Endothelial cell of umbilical vein (primary cell): ENCODE measurements around the gene CNTNAP4. TPM values are rescaled to one million over a fixed set of nuclear protein-coding genes. Genes with fewer than 3 reads are reported as not detected.

Experiments used
- BruUV-seq: library from RNA; stranded (reverse); fragments of 400-500 nt; replicated peaks from 2 replicates; lab custom pipeline; 2021; lab: Mats Ljungman, UMichigan
- CTCF ChIA-PET: fragments of 300-600, 350-600 bp; sonication (Branson Sonifier 250); formaldehyde crosslinking; loops from one replicate; lab custom pipeline; 2021; ENCODE audit warnings: antibody characterized with exemption, inconsistent platforms; lab: Charles Lee
- POLR2A ChIA-PET: fragments of 300-600, 350-600 bp; sonication (Branson Sonifier 250); formaldehyde crosslinking; loops from one replicate; lab custom pipeline; 2021; ENCODE audit warnings: antibody characterized with exemption, inconsistent platforms; lab: Charles Lee
- DNase-seq: peaks from one replicate; pipeline ENCODE4 v3.0.0-alpha.2; 2011; ENCODE audit warnings: low read depth, low spot score
- FAIRE-seq: peaks from 2 replicates; lab custom pipeline; 2011; peaks lifted over from hg19 to GRCh38; lab: Jason Lieb, UNC
- H2AFZ ChIP-seq: 2 replicates; pipeline ENCODE4 v1.6.0; 2012; ENCODE audit warnings: low read depth, low read length, control low read depth, inconsistent platforms
- H3K27ac ChIP-seq: 2 replicates; pipeline ENCODE4 v1.5.1; 2011; ENCODE audit warnings: low read depth, mild to moderate bottlenecking, control low read depth, low read length, moderate library complexity; ENCODE audit not compliant: insufficient read depth
- H3K27me3 ChIP-seq, 2 experiments: 2 replicates each; pipeline versions ENCODE4 v1.6.0 to v1.6.1; 2011; ENCODE audit warnings: low read length in 2 of 2, mixed read lengths in 1 of 2; ENCODE audit not compliant: control insufficient read depth in 2 of 2, insufficient read depth in 2 of 2
- H3K36me3 ChIP-seq, 2 experiments: 2 replicates in 1 of 2; 3 replicates in 1 of 2; pipeline ENCODE4 v1.5.1; 2011; ENCODE audit warnings: low read length in 2 of 2, mild to moderate bottlenecking in 1 of 2, moderate library complexity in 1 of 2; ENCODE audit not compliant: control insufficient read depth in 2 of 2, insufficient read depth in 2 of 2; ENCODE audit errors: extremely low read depth in 1 of 2
- H3K4me1 ChIP-seq: 3 replicates; pipeline ENCODE4 v1.5.1; 2011; ENCODE audit warnings: mild to moderate bottlenecking, low read length; ENCODE audit not compliant: control insufficient read depth, insufficient read depth; ENCODE audit errors: extremely low read depth
- H3K4me2 ChIP-seq: 2 replicates; pipeline ENCODE4 v1.6.1; 2011; ENCODE audit warnings: low read length, control low read depth, mixed read lengths; ENCODE audit not compliant: insufficient read depth
- H3K4me3 ChIP-seq, 3 experiments: fragments of 200-600 bp in 1 of 3; sonication (generic), shearing (Covaris generic) in 1 of 3; replicated peaks in 1 of 3; 2 replicates each; pipeline ENCODE4 v1.5.1; 2011 to 2016; ENCODE audit warnings: control low read depth in 3 of 3, low read length in 3 of 3, mild to moderate bottlenecking in 2 of 3, inconsistent platforms in 1 of 3, low read depth in 1 of 3, moderate library complexity in 1 of 3; ENCODE audit not compliant: insufficient read depth in 1 of 3
- H3K79me2 ChIP-seq: 2 replicates; pipeline ENCODE4 v1.6.0; 2012; ENCODE audit warnings: low read length, inconsistent platforms; ENCODE audit not compliant: control insufficient read depth, insufficient read depth
- H3K9ac ChIP-seq: replicated peaks from 2 replicates; pipeline ENCODE3; 2011; ENCODE audit warnings: low read length, control low read depth; ENCODE audit not compliant: insufficient read depth; ENCODE audit errors: extremely low read depth
- H3K9me1 ChIP-seq: replicated peaks from 3 replicates; pipeline ENCODE4 v1.6.0; 2011; ENCODE audit warnings: mild to moderate bottlenecking, low read length; ENCODE audit not compliant: control insufficient read depth, insufficient read depth; ENCODE audit errors: extremely low read depth
- H3K9me3 ChIP-seq: replicated peaks from 2 replicates; pipeline ENCODE4 v1.5.1; 2012; ENCODE audit warnings: low read length, inconsistent platforms; ENCODE audit not compliant: control insufficient read depth, insufficient read depth
- H4K20me1 ChIP-seq: replicated peaks from 2 replicates; pipeline ENCODE3; 2011; ENCODE audit warnings: mild to moderate bottlenecking, low read length; ENCODE audit not compliant: control insufficient read depth, insufficient read depth; ENCODE audit errors: extremely low read depth
- CTCF ChIP-seq, 2 donors: IDR thresholded peaks; 1 replicate in 1 of 2; 2 replicates in 1 of 2; pipeline ENCODE4 v1.5.1; 2011; ENCODE audit warnings: low read length in 2 of 2, mild to moderate bottlenecking in 2 of 2, moderate library complexity in 2 of 2, control low read depth in 1 of 2, inconsistent platforms in 1 of 2, low read depth in 1 of 2; ENCODE audit not compliant: insufficient read depth in 1 of 2; ENCODE audit errors: extremely low read depth in 1 of 2
- FOS ChIP-seq: IDR thresholded peaks from 2 replicates; pipeline ENCODE4 v1.6.1; 2011; ENCODE audit warnings: mild to moderate bottlenecking, low read length, moderate library complexity, borderline replicate concordance; ENCODE audit not compliant: insufficient read depth
- GATA2 ChIP-seq: IDR thresholded peaks from 2 replicates; pipeline ENCODE4 v1.7.0; 2011; ENCODE audit warnings: low read depth, mild to moderate bottlenecking, moderate library complexity, mixed read lengths, low read length; ENCODE audit not compliant: insufficient read length, insufficient read depth
- MYC ChIP-seq: IDR thresholded peaks from one replicate; pipeline ENCODE4 v1.6.1; 2011; ENCODE audit warnings: mild to moderate bottlenecking, low read depth, low read length
- POLR2A ChIP-seq: IDR thresholded peaks from 2 replicates; pipeline ENCODE4 v1.6.1; 2012; ENCODE audit warnings: low read depth, mild to moderate bottlenecking, control low read depth, low read length
- POLR2AphosphoS5 ChIP-seq: IDR thresholded peaks from 2 replicates; pipeline ENCODE4 v1.6.1; 2012; ENCODE audit warnings: low read depth, mild to moderate bottlenecking, control low read depth, low read length, moderate library complexity; ENCODE audit not compliant: insufficient read depth
- dilution Hi-C: fragments of 300-500 bp; cut with MboI; formaldehyde crosslinking; loops from one replicate; pipeline ENCODE4 v1.15.0; 2019; ENCODE audit warnings: low sequenced_read_pairs; ENCODE audit not compliant: extremely low pct_ligation_motif_present
- intact Hi-C: fragments of 100-400 bp; cut with micrococcal nuclease; formaldehyde crosslinking; loops from one replicate; pipeline ENCODE4 v1.10.0; 2022
- polyA plus RNA-seq, 4 experiments: library from polyadenylated mRNA; depleted of rRNA in 3 of 4; stranded (reverse) in 3 of 4; unstranded in 1 of 4; fragments of >200 nt; gene quantifications; 2 replicates each; pipeline versions ENCODE4 v1.2.1 to v1.2.3, GENCODE V29; 2011 to 2012; ENCODE audit warnings: missing spikeins in 1 of 4
- total RNA-seq: library from RNA; stranded (reverse); gene quantifications from 2 replicates; pipeline ENCODE4 v1.2.3, GENCODE V29; 2021

CNTNAP4 gene
- total and polyA plus RNA-seq, 2 donors (not counting 3 experiments of a cell fraction or from before 2014, with no cell fraction given), result not detected

DNA sequence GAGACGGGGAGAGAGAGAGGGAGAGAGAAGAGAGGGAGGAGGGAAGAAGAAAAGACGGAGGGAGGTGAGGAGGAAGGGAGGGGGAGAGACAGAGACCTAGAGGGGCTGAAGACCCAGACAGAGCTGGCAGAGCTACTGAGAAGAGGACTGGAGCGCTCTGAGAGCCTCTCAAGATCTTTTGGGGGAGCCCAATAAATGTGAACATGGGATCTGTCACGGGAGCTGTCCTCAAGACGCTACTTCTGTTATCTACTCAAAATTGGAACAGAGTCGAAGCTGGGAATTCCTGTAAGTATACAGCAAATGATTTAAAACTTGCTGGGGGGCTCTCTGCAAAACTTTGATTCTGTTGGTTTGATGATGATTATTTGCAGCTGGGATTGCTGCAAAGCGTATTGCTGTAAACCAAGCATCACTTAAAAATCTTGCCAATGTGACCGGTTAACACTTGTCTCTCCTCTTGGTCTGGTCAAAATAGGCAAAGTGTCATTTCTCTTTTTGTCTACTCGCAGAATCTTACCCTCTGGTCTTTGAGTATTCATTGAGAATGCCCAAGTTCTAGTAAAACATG lies 344 bp downstream of the CNTNAP4 start:
- H4K20me1 ChIP-seq, result no peaks in the 10 kb centered on the region

DNA sequence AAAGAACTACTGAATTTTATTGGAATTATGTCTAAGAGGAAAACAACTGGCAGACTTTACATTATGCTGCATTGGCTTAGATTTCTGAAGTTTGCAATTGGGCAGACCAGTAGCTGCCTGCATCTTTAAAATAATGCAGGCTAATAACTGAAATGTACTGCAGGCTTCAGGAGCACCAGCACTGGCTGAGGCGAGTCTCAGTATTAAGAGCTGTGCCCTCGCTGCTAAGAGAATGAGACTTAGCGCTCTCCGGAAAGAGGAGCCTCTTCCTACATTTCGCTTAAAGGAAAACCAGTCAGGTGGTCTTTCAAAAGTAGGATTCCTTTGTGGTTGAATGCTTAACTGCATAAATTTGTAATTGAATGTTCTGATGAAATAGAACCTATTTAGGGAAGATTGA lies 885 bp downstream of the CNTNAP4 start:
- intact Hi-C loops, result no loop called here
- POLR2A ChIA-PET, result no interaction called here
- no peaks in the 10 kb centered on the region for H3K79me2 ChIP-seq
- CTCF ChIA-PET, result no interaction called here
- no peaks in the 10 kb centered on the region for H4K20me1 ChIP-seq
- H3K9me1 ChIP-seq, result no peaks in the 10 kb centered on the region
- no peak overlapping the region for H2AFZ ChIP-seq
- H3K4me1 ChIP-seq, result no peaks in the 10 kb centered on the region
- FAIRE-seq (no peak), DNase-seq (no peak)
- TF ChIP-seq CTCF (IDR thresholded peaks at IDR 0.05; ENCODE audit: extremely low read depth in 1 of 2, insufficient read depth in 1 of 2, low read depth in 1 of 2, low read length in 2 of 2) (no peak), GATA2 (no peak), POLR2AphosphoS5 (no peak), FOS (no peak), POLR2A (no peak), MYC (no peak)
- no peak overlapping the region for H3K4me2 ChIP-seq
- H3K4me3 ChIP-seq, result no peak overlapping the region
- dilution Hi-C loops, result no loop called here
- no peaks in the 10 kb centered on the region for H3K9me3 ChIP-seq
- no TSS peak for BruUV-seq
- H3K9ac ChIP-seq, result no peak overlapping the region
- H3K27ac ChIP-seq, result no peak overlapping the region
- H3K27me3 ChIP-seq, result no peaks in the 10 kb centered on the region
- H3K36me3 ChIP-seq, result no peaks in the 10 kb centered on the region

More for the DNA sequence above, 344 bp downstream of the CNTNAP4 start:
- H3K9ac ChIP-seq, result no peak overlapping the region
- H3K4me3 ChIP-seq, result no peak overlapping the region
- intact Hi-C loops (no loop called here), dilution Hi-C loops (no loop called here)
- H3K4me1 ChIP-seq, result no peaks in the 10 kb centered on the region
- CTCF ChIA-PET, result no interaction called here
- no peaks in the 10 kb centered on the region for H3K27me3 ChIP-seq
- no peak overlapping the region for H2AFZ ChIP-seq
- H3K79me2 ChIP-seq, result no peaks in the 10 kb centered on the region
- H3K9me1 ChIP-seq, result no peaks in the 10 kb centered on the region
- no peak overlapping the region for H3K27ac ChIP-seq
- no TSS peak for BruUV-seq
- no peak for DNase-seq
- H3K36me3 ChIP-seq, result no peaks in the 10 kb centered on the region
- no peak for FAIRE-seq
- no peaks in the 10 kb centered on the region for H3K9me3 ChIP-seq
- POLR2A ChIA-PET, result no interaction called here
- H3K4me2 ChIP-seq, result no peak overlapping the region
- no peak for TF ChIP-seq GATA2
